Small intestine (tissue), 7 donors: ENCODE data around the gene SHC4. TPM values are rescaled to one million over a fixed set of nuclear protein-coding genes. Genes with fewer than 3 reads are reported as not detected.

ENCODE experiments used
- DNase-seq, 2 donors: peaks; one replicate each; pipeline versions ENCODE4 v3.0.0 to v3.0.0-alpha.2; 2013
- FAIRE-seq: peaks from 2 replicates; lab custom pipeline; 2012; peaks lifted over from hg19 to GRCh38; lab: Jason Lieb, UNC
- H3K27ac ChIP-seq, 3 donors: one replicate each; pipeline ENCODE4 v1.5.1; 2013; ENCODE audit warnings: low read length in 2 of 3, mild to moderate bottlenecking in 2 of 3, control low read depth in 1 of 3, inconsistent platforms in 1 of 3, low read depth in 1 of 3, moderate library complexity in 1 of 3
- H3K27me3 ChIP-seq, 3 donors: one replicate each; pipeline ENCODE4 v1.6.1; 2013; ENCODE audit warnings: low read length in 3 of 3, inconsistent platforms in 1 of 3; ENCODE audit not compliant: control insufficient read depth in 3 of 3, insufficient read depth in 3 of 3
- H3K36me3 ChIP-seq, 3 donors: one replicate each; pipeline ENCODE4 v1.6.1; 2013; ENCODE audit warnings: low read length in 3 of 3, inconsistent platforms in 1 of 3, low read depth in 1 of 3, mild to moderate bottlenecking in 1 of 3, moderate library complexity in 1 of 3; ENCODE audit not compliant: control insufficient read depth in 3 of 3, insufficient read depth in 2 of 3
- H3K4me1 ChIP-seq, 3 donors: one replicate each; pipeline ENCODE4 v1.6.1; 2013; ENCODE audit warnings: low read length in 2 of 3, inconsistent platforms in 1 of 3, low read depth in 1 of 3, mild to moderate bottlenecking in 1 of 3, moderate library complexity in 1 of 3; ENCODE audit not compliant: control insufficient read depth in 3 of 3, insufficient read depth in 2 of 3
- H3K4me3 ChIP-seq, 3 donors: one replicate each; pipeline ENCODE4 v1.5.1; 2013; ENCODE audit warnings: low read length in 3 of 3, control low read depth in 1 of 3, inconsistent platforms in 1 of 3, low read depth in 1 of 3, mild to moderate bottlenecking in 1 of 3, moderate library complexity in 1 of 3
- H3K9me3 ChIP-seq, 2 donors: one replicate each; pipeline ENCODE4 v1.6.1; 2013; ENCODE audit warnings: low read depth in 1 of 2, low read length in 1 of 2; ENCODE audit not compliant: control insufficient read depth in 2 of 2, insufficient read depth in 1 of 2
- WGBS, 3 donors: extraction: QIAGEN DNeasy Blood & Tissue Kit; methylation state at CpG; one replicate each; pipeline ENCODE4 v1.1.7; 2013; 5-methylcytosine and 5-hydroxymethylcytosine counted together
- polyA plus RNA-seq, 4 donors: library from polyadenylated mRNA; stranded (reverse) in 3 of 4; unstranded in 1 of 4; fragments of 200-250 nt in 3 of 4; fragments of 120-200 nt in 1 of 4; gene quantifications; one replicate each; pipeline versions ENCODE4 v1.2.1 to v1.2.3, GENCODE V29; 2013
- donor health status: healthy with polysubstance abuse.
- donor health status: control.
- donor health status: control.
- donor health status: Bipolar disorder and iron deficiency.
- donor health status: healthy.

SHC4 gene
- polyA plus RNA-seq, 4 donors: 0.49 to 0.52 TPM; not detected in 2

DNA sequence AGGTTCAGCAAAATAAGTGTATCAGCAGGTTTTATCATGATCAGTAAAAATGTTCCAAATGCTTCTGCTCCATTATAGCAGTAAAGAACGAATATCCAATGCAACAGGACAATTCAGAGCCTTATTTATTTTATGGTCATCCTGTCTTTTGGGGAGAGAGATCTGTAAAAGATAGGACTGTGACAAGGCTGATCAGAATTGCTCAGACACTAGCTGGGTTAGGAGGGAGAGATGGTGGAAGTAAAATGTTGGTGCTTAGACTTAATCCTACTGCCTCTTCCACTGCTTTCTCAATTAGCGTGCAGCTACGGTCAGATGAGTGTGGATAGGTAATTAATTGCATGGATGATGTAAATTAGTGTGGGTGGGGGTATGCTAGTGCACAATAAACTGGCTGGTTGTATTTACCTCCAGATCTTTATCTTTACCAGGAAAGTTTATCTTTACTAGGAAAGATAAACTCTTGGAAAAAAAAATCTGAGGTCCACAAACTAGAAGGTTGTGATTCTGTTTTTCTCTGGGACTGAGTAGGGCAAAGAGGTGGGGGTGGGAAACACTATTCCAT is 83.6 kb downstream of the SHC4 start:
- DNase-seq (no peak), FAIRE-seq (no peak)
- Histone ChIP-seq H3K4me3 (no peak overlapping the region), H3K27ac (no peak overlapping the region), H3K9me3 (no peaks in the 10 kb centered on the region), H3K4me1 (peaks cover 0 to 3% (median 3%) of the 10 kb centered on the region in 3 donors), H3K36me3 (no peaks in the 10 kb centered on the region), H3K27me3 (peaks cover 0 to under 1% (median 0%) of the 10 kb centered on the region in 3 donors)
- 30 to 51% (median 50%) methylated on average over 3 of the region's 3 CpGs for WGBS, 3 donors

DNA sequence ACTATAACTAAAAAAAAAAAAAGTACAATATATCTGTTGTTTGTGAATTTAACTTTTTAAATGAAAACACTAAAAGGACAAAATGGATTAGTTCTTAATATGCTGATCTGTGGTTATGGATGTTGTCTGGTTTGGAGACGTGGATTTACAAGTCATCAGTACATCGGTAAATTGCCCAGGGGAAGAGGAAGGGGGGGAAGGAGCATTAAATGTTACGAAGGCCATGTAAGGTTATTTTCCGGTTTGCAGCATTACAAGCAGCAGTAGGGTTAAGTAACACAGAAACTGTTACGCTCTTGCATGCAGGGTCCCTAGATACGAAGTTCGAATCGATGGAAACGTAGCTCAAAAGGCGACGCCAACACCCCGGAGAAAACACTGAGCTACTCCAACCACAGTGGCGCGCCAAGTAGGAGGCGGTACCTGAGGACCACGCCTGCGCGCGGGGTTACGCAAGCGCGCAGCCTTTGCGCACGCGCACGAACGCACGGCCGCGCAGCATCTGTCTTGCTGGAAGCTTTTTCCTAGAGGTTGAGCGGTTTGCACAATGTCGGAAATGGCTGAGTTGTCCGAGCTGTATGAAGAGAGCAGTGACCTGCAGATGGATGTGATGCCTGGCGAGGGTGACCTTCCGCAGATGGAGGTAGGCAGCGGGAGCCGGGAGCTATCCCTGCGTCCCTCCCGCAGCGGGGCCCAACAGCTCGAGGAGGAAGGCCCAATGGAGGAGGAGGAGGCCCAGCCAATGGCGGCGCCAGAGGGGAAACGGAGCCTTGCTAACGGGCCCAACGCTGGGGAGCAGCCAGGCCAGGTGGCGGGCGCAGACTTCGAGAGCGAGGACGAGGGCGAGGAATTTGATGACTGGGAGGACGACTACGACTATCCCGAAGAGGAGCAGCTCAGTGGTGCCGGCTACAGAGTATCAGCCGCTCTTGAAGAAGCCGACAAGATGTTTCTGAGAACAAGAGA is 85.8 kb downstream of the SHC4 start, which contains the start of gene EID1:
EID1 (plus strand) TSS at position 505 of the 966 bp plus-strand sequence; CDS start at position 548, 43 bp downstream.
- FAIRE-seq (no peak), DNase-seq (peak; percentile 90 to 98)
- peaks cover 0 to 4% (median 0%) of the 10 kb centered on the region in 3 donors for H3K27me3 ChIP-seq
- WGBS, 3 donors: 0 to 1% (median 0%) methylated on average over 58 of the region's 58 CpGs
- H3K36me3 ChIP-seq: no peaks in the 10 kb centered on the region
- peaks cover 0 to 3% (median 3%) of the 10 kb centered on the region in 3 donors for H3K4me1 ChIP-seq
- H3K27ac ChIP-seq: peak within 1 kb of the TSS; percentile 68 to 94 (median 91)
- peak within 1 kb of the TSS; percentile 54 to 86 (median 68) for H3K4me3 ChIP-seq
- no peaks in the 10 kb centered on the region for H3K9me3 ChIP-seq

DNA sequence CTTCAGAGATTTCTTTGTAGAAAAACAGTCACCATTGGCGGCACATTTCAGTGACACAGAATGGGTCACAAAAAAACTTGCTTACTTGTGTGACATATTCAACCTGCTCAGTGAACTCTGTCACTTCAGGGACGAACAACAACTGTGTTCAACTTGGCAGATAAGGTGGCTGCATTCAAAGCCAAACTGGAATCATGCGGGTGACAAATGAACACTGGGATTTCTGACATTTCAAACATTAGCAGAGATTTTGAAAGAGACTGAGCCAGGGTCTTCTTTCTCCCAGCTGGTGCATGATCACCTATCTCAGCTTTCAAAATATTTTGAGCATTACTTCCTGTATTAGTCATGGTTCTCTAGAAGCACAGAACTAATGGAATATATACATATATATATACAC is 87.7 kb downstream of the SHC4 start:
- WGBS, 3 donors: 64 to 82% (median 71%) methylated on average over 3 of the region's 3 CpGs

DNA sequence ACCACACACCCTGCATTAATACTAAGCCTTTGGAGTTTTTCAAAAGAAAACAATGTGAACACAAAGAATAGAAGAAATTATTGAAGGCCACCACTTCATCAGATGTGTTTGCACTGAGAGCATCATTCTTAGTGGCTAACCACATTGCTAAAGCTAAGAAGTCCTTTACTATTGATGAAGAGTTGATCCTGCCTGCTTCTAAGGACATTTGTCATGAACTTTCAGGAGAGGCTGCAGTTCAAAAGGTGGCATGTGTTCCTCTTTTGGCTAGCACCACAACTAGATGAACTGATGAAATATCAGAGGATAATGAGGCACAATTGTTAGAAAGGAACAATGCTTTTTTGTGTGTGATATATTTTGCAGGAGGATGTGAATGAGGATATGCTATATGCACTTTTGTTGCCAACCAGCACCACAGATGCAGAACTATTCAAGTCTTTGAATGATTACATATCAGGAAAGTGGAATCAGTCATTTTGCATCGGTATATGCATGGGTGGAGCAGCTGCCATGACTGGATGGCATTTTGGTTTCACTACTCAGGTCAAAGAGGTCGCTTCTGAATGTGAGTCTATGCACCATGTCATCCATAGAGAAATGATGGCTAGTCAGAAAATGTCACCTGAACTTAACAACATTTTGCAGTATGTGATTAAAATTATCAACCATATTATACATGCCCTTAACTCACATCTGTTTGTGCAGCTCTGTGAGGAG is 88.3 kb downstream of the SHC4 start:
- WGBS, 3 donors: 63 to 77% (median 66%) methylated on average over 2 of the region's 2 CpGs
- no peak for DNase-seq
- Histone ChIP-seq H3K4me3 (no peak overlapping the region), H3K36me3 (no peaks in the 10 kb centered on the region), H3K27ac (no peak overlapping the region), H3K4me1 (peaks cover 0 to 3% (median 3%) of the 10 kb centered on the region in 3 donors), H3K27me3 (peaks cover 0 to 7% (median 0%) of the 10 kb centered on the region in 3 donors), H3K9me3 (no peaks in the 10 kb centered on the region)
- no peak for FAIRE-seq

More for the DNA sequence above, 87.7 kb downstream of the SHC4 start:
- no peak for DNase-seq
- no peaks in the 10 kb centered on the region for H3K9me3 ChIP-seq
- H3K4me3 ChIP-seq: no peak overlapping the region
- no peak for FAIRE-seq
- H3K36me3 ChIP-seq: no peaks in the 10 kb centered on the region
- H3K27me3 ChIP-seq: peaks cover 0 to 7% (median 0%) of the 10 kb centered on the region in 3 donors
- H3K27ac ChIP-seq: no peak overlapping the region
- peaks cover 0 to 3% (median 3%) of the 10 kb centered on the region in 3 donors for H3K4me1 ChIP-seq

DNA sequence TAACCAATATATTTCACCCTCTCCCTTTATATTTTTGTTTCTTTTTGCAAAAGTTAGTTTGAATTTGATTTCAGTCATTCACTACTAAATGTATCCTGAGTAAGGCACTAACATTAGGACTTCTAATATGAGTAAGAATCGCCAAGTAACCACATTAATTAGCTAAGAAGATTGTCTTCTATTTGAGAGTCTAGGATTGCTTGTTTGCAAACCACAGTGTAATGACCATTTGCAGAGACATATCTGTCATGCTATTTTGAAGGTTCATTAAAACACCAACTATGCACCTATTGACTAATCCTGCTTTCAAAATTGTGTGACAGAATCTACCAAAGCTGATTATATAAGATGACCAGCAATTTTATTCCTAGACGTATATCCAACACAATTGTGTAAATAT is 91.1 kb downstream of the SHC4 start:
- Histone ChIP-seq H3K27ac (no peak overlapping the region), H3K9me3 (no peaks in the 10 kb centered on the region), H3K4me1 (no peaks in the 10 kb centered on the region), H3K27me3 (peaks cover 0 to 12% (median 0%) of the 10 kb centered on the region in 3 donors), H3K36me3 (no peaks in the 10 kb centered on the region), H3K4me3 (no peak overlapping the region)
- FAIRE-seq (no peak), DNase-seq (no peak)
- WGBS, 3 donors: 70 to 82% (median 77%) methylated on average over 2 of the region's 2 CpGs

DNA sequence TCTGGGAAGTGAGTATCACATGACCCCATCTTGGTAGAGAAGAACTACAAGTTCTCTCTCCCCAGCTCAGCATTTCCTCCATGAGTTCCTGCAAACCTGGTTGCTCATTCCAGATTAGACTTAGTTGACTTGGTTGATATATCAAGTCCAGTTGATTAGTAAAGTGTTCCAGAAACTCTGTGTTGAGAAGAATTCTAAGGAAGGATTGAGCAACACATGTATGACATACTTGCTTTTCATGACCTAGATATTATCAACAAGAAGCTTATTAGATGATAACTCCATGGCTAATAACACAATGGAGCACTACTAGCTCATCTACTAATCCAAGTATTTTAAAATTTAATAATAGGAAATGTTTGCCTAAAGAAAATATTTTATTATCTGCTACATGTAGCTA is 92.2 kb downstream of the SHC4 start:
- Histone ChIP-seq H3K27ac (no peak overlapping the region), H3K4me1 (no peaks in the 10 kb centered on the region), H3K27me3 (peaks cover 0 to 12% (median 0%) of the 10 kb centered on the region in 3 donors), H3K4me3 (no peak overlapping the region), H3K36me3 (no peaks in the 10 kb centered on the region), H3K9me3 (no peaks in the 10 kb centered on the region)
- no peak for DNase-seq
- FAIRE-seq: no peak

DNA sequence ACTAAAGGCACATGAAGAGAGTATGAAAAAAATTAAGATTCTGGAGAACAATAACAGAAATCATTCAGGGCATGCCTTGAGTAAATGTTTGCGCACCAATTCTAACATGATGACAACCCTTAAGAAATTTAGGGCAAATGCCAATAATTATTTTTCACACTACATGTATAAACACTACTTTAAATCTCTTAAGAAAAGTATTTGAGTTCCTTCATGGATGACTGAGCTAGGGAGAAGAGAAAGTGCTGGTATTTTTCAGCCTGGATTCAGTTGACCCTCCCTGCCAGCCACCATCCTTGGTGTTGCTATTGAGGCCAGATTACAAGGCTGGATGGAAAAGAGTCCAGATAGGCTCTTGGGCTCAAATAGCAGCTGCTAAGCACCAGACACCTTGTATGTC is 93.8 kb downstream of the SHC4 start:
- DNase-seq (no peak), FAIRE-seq (no peak)
- H3K27me3 ChIP-seq: peaks cover 0 to 10% (median 0%) of the 10 kb centered on the region in 3 donors
- 94 to 100% (median 97%) methylated on average over 1 of the region's 1 CpG for WGBS, 3 donors
- no peak overlapping the region for H3K4me3 ChIP-seq
- no peaks in the 10 kb centered on the region for H3K9me3 ChIP-seq
- H3K4me1 ChIP-seq: peaks cover 0 to 6% (median 0%) of the 10 kb centered on the region in 3 donors
- no peaks in the 10 kb centered on the region for H3K36me3 ChIP-seq
- H3K27ac ChIP-seq: no peak overlapping the region

DNA sequence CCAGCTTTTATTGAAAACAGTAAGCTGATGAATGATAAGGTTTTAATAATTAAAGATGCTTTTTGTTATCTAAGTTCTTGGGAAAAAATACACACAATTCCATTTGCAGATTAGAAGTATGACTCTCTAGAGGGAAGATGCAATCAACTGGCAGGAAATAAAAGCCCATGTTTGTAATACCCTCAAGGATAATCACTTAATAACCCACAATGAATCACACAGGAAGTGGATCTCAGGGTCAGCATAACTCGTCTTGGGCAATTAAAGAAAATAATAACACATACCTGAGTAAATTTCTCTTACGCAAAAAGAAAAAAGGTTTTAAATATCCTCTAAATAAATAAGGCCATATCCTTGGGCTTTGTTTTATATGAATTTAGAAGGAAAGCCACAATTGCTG is 95.2 kb downstream of the SHC4 start:
- Histone ChIP-seq H3K36me3 (no peaks in the 10 kb centered on the region), H3K4me1 (peaks cover 0 to 6% (median 0%) of the 10 kb centered on the region in 3 donors), H3K27me3 (peaks cover 0 to 8% (median 0%) of the 10 kb centered on the region in 3 donors), H3K9me3 (no peaks in the 10 kb centered on the region), H3K27ac (no peak overlapping the region), H3K4me3 (no peak overlapping the region)
- 37 to 52% (median 43%) methylated on average over 2 of the region's 2 CpGs for WGBS, 3 donors
- FAIRE-seq (no peak), DNase-seq (no peak)
